ENCODE results near the gene ARHGEF4.

Gene ARHGEF4, protein sequence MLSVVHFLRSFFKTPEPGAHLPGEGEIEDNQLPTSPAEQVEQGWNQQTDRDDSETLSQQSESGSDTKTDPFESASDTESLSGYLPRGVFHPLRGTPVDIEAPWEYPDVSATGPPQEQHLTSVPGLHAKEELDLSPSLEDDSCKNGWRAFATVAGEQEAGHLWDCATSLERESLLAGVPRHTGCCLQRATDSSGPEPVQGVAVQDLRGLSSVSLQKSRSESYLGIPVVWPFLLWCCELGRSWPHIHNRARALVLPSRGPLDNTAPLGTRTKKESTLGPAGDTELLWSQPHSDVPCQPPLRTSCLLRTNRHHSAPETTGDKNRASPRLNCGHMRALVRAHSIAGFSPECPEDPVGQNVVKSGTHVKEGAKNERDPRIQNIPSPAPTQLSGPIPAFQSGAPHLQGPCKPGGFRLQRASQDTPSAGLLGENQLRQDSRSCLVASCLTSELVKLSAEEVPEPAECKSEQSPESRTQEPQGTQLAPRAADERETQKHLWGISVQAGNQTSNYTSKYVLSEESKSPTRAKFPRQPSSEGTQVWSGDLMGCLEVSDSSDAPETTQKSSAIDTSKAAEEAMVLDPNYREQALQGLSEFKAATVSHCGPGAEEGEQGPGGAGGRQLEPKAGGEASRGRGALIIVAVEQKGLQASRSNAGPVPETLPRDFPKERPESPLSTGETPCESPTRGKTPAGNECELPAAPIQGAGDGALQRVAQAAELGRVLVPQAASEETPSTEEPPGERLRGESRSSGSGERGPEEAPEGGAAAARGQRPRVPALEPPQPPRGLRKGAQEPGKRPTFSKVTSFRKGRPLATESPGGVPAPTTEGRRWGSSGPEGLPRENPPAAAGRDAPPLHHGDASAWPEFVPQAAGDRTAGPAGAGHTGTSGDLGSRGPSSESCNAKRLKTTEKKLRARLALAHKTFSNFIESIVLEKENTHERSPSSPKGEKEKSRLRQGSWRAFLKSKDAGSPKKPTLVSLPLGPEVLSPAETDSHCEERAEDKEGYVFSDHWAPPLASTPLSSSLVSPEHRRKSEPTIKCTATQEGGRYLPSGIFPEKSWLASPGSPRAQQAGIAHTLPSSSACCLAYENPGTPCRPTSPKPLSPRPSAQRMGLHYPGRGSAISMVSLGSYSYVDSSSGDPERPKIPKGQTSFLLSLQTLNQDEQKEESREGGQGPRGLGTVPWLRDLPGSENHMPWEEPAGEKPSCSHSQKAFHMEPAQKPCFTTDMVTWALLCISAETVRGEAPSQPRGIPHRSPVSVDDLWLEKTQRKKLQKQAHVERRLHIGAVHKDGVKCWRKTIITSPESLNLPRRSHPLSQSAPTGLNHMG (N-terminal part only)

DNA sequence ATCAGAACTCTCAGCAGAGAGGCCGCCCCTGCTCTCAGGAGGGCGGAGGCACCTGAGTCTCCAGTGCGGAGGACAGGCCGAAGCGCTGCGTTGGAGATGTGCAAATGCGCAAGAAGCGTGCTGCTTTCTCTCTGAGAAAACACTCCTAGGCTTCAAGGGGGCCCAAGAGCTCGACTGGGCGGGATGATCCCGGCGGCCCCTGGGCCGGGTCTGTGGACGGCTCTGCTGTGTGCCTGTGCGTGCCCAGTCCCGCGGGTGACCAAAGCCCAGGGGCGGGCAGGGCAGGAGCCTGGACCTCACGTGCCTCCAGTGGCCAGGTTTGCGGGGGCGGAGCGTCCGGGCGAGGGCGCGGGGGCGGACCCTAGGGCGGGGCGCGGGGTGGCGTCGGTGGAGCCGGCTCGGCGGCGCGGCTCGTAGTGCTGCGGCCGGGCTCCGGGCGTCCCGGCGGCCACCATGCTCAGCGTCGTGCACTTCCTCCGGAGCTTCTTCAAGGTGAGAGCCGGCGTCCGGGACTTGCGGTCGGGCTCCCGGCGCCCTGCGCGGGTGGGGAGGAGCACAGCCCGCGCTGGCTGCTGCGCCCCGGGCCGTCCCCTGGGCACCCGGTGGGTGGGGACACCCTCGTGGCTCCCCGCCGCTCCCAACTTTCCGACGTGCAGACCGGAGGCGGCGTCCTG lies at the start of gene ARHGEF4:
Gene ARHGEF4, plus strand, starts transcription at position 414 of the 674 bp plus-strand sequence. Its CDS starts 40 bp downstream, at position 454.
- no peak for DNase-seq (ENCODE audit: low read depth in 2 of 2)

DNA sequence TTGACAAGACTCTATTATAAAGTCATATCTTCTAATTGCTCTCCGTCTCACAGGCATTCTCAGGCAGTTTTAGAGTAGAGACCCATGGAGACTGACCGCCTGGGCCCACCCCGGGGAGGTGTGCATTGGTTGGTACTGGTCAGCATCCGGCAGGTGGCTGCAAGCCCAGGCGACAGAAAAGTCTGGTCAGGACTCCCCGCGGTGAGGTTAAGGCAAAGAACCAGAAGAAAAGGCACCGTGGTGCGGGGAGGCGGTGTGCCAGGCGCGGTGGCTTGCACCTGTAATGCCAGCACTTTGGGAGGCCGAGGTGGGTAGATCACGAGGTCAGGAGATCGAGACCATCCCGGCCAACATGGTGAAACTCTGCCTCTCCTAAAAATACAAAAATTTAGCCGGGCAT lies 48.9 kb upstream of the ARHGEF4 start:
- DNase-seq (ENCODE audit: low read depth in 2 of 2): no peak

DNA sequence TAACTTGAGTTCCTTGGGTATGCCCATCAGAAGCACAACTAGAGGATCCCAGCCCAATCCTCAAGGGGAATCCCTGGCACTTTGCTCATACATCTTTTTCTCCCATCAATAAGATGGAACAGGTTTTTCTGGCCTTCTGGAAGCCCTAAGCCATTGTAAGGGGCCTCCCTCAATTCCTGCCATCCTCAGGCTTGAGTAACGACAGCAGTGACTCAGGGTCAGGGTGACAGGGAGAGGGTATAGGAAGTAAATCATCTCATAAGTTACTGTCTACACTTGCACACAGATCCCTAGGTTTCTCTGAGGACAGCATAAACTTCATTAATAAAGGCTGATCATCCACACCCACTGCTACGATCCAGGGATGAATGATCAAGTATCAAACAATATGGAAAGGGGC lies 46.4 kb upstream of the ARHGEF4 start:
- no peak for DNase-seq (ENCODE audit: low read depth in 2 of 2)

DNA sequence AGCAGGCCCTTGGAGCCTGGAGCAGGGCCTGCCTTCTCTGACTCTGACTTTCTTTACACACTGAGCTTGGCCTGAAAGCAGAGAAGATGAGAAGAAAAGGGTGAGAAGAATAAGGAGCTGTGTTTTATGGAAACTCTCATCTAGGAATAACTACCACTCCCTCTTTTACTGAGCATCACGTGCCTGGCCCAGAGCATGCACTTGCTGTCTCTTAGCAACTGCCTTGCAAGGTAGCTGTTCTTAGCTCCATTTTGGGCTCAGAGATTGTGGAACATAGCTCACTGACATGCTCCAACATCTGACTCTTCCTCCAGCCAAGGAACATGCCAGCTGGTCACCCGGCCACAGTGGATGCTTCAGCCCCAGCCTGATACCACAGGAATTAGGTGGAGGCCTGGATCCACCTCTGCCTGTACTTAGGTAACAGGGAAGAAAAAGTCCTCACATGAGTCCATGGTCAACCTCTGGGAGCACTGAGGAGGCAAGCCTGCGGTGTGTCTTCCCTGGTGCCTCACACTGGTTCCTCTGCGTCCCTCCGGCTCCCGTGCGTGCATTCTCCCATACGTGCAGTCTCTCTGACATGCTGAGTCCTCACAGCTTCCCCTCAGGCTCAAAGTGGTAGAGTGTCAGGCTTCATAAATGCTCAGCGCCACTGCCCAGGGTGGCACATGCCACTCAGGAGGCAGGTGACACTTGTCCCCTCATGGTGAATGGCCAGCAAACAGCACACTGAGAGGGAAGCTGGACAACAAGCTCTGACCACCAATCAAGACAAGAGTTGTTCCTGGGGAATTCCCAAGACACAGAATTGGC lies 45.7 kb upstream of the ARHGEF4 start:
- no peak for DNase-seq (ENCODE audit: low read depth in 2 of 2)

DNA sequence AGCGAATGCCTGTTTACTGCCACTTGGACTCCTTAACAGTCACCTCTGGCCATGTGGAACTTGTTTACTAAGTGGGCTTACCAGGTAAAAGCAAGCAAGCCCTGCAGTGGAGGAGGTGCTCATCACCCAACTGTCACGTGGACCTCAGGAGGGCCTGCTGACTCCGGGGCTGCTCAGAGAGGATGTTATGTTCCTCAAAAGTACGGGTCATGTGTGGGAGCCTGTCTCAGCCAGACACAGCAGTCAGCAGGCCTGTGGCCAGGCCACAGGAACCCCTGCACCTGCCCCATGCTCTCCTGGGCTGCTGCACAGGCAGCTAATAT lies 45.1 kb upstream of the ARHGEF4 start:
- no peak for DNase-seq (ENCODE audit: low read depth in 2 of 2)

DNA sequence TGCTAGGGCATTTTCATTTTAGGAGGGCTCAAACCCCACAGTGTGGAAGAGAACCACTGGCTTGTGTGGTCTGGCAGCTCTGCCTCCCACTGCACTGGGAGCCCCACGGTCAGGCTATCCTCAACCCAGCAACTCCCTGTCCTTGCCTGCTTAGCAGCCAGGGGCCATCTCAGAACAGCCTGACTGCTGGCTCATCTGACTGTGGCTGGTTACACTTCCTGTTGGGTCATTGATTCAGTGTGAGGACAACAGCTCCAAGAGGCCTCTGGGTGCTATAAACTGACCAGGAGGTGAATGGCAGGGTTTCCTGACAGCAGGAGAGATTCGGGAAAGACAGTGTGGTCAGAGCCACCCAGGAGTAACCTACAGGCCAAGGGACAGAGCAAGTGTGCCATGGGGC lies 41.3 kb upstream of the ARHGEF4 start:
- no peak for DNase-seq (ENCODE audit: low read depth in 2 of 2)

DNA sequence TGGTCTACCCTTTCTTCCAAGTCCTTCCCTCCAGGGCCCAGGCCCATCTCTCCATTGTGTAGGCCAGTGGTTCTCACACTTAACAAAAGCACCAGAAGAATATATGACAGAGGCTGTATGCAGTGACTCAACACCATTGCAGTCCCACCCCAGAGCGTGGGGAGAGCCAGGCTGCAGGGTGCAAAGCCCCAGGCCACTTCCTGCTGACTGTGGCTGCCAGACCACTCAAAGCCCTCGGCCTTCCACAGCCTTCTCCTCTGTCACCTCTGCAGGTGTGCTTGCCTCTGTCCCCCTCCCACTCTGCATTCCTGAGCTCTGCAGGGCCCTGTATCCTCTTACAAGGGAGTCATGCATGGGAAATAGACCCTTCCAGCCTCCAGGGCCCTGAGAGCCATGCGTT lies 40.4 kb upstream of the ARHGEF4 start:
- no peak for DNase-seq (ENCODE audit: low read depth in 2 of 2)

DNA sequence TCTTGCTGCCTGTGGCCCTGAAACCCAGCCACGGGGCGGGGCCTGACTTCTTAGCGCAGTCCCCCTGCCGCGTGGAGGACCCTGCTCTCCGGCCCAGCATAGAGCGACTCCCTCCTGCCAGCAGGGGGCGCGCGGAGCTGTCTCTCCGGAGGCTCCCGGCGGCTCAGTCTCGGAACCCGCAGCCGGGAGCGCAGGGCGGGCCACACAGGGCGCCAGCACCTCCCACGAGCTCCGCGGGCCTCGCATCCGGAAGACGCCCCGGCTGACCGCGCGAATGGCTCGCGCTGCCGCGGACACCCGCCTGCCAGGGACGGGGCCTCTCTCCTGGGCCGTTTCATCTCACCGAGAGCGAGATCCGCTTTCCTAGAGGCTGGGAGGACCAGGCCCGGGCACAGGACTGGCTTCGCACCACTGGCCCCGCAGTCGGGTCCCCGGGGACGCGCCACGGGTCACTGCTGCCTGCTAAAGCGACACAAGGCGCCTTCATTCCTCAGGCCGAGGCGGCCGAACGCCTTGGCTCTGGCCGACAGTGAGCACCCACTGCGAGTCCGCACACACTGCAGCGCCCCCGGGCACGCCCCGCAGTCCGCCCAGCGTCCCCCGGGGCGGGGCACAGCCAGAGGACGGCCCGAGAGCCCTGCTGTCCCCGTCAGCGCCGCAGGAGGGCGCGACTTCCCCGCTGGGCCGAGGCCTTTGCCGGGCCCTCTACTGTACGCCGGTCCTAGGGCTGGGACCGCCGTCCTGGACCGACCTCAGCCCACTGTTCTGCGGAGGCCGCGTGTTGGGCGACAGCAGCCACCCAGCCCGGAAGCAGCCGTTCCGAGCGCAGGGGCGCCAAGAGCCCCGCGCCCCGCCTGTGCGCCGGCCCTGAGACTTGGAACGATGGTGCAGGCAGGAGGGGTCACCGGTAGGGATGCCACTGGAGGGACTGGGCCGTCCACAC lies 39.0 kb upstream of the ARHGEF4 start:
- peak; percentile 92 to 95 for DNase-seq (ENCODE audit: low read depth in 2 of 2)

DNA sequence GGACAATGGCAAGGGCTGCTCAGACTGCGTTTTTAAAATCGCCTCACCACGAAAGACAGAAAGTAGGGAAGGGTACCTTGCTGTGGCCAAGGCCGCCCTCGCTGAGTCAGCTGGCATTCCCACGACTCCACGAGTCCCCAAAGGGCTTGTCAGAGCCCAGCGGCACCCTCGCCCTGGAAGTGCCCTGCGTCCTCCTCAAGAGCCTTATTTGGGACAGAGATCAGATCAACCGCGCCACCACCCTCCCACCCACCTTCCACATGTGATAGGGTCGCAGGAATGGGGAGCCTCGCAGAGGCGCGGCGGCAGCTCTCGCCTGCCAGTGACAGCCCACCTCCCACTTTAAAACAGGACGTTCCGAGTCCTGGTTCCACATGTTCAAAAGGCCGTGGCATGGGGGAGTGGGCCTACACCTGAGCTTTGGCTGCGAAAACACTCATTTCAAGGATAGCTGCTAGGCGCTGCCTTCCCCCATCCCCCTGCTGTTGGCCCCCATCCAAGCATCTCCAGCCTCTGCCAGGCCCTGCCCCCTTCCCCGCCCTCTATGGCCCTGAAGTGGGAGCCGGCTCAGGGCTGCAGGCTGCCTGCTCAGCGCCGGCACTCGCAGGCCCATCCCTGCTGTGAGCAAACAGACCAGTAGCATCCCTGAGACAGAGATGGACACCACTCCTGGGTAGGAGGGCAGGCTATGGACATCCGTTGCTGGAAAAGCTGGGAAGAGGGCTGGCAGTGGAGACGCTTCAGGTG lies 38.1 kb upstream of the ARHGEF4 start:
- no peak for DNase-seq (ENCODE audit: low read depth in 2 of 2)

DNA sequence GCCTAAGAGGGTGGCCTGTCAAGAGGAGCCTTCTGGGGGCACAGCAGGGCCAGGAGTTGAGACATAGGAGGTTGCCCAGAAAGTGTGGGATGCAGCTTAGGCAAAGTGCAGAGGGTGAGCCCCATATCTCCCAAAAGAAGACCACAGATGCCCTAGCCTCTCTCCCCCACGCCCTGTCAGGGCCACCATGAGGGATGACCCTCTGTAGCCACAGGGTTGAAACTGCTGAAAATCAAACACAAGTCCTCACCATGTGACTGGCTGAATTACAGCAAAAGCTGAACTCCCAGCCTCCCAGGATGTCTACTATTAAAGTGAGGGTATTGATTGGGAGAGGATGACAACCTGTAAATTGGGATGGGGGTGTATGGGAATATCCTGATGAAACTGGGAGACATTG lies 37.4 kb upstream of the ARHGEF4 start:
- DNase-seq (ENCODE audit: low read depth in 2 of 2): no peak

DNA sequence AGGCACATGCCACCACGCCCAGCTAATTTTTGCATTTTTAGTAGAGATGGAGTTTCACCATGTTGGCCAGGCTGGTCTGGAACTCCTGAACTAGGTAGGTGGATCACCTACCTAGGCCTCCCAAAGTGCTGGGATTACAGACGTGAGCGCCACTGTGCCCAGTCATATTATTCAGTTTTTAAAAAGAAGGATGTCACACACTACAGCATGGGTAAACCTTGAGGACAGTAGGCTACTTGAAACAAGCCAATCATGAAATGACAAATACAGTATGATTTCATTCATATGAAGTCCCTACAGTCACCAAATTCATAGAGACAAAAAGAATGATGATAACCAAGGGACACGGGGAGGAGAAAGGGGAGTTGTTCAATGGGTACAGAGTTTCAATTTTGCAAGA lies 31.1 kb upstream of the ARHGEF4 start:
- no peak for DNase-seq (ENCODE audit: low read depth in 2 of 2)

DNA sequence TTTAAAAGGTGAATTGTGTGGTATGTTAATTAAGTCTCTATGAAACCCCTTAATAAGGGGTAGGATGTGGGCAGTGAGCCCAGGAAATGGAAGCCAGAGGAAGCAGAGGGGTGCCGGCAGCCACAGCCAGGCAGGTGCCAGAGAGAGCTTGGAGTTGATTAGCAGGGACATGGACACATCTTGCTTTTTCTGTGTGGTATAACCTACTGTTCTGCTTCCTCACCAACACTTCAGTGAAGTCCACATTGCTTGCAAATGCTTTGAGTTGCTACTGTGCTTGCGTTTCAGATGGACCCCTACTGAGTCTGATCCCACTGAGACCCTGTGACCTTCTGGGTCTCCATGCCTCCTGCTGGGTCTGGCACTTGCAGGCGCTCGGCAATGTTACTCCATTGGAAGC lies 30.3 kb upstream of the ARHGEF4 start:
- DNase-seq (ENCODE audit: low read depth in 2 of 2): no peak

DNA sequence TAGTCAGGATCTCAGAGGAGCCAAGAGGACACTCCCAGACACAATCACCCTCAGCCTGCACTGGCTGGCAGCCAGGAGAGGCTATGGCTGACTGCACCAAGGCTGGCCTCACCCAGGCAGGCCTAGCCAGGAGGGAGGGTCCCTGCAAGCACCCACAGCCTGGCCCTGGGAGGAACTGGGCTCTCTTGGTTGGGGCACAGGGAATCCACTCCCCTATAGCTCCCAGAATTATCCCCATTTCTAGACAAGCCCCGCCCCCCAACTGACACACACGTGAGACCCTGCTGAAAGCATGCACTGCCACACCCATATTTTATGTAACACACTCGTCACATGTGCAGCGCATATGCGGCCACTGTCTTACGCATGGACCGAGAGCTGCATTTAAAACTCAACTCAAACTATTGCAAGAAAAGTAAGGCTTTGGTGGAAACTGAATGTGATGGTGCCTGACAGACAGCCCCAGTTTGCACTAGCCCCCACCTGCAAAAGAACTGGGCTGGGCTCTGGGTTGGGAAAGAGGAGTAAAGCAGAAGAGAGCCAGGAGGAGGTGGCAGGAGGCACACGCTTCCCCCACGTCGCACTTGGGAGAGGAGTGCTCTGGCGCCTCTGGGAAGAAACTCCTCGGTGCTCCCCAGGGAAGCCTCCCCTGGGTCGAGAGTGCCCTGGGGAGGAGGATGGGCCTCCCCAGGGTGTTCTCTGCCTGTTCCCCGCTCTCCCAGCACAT lies 28.9 kb upstream of the ARHGEF4 start:
- no peak for DNase-seq (ENCODE audit: low read depth in 2 of 2)

DNA sequence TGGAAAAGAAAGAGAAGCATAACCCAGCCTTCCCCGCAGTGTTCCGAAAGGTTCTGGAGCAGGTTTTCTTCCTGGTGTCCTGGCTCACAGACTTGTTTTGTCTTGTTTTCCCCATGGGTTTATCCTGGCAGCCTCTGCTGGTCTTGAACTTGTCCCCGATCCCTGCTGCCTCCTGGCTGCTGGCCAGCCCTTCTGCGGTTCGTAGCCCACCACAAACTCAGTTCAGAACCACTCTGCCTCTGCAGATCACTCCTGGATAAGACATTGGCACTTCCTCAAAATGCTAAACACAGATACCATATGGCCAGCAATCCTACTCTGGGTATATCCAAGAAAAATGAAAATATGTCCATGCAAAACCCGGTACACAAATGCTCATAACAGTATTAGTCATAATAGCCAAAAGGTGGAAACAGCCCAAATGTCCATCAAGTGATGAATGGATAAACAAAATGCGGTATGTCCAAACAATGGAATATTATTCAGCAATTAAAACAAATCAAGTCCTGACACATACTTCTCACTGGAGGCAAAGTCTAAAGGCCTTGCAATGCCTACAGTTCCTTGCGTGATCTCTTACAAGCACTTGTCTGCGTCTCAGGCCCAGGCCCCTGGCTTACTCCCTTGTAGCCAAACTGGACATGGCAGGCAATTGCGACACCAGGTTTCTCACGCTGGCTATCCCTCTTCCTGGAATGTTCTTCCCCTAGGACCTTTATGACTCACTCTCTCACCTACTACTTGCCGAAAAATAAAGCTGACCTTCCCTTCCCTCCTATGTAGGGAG lies 28.0 kb upstream of the ARHGEF4 start:
- no peak for DNase-seq (ENCODE audit: low read depth in 2 of 2)

DNA sequence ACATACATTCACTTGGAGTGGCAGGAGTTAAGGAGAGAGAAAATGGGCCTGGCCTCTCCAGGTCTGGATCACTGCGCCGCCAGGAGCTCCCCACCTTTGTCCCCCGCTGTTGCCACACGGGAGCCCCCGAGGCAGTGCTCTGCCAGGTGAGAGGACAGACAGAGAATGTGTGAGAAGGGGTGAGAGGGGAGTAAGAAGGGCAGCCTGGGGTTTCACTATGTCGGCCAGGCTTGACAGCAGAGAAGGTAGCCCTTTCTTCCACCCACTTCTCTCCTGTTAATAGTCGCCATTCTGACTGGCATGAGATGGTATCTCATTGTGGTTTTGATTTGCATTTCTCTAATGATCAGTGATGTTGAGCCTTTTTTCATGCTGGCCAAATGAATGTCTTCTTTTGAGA lies 26.2 kb upstream of the ARHGEF4 start:
- DNase-seq (ENCODE audit: low read depth in 2 of 2): no peak

DNA sequence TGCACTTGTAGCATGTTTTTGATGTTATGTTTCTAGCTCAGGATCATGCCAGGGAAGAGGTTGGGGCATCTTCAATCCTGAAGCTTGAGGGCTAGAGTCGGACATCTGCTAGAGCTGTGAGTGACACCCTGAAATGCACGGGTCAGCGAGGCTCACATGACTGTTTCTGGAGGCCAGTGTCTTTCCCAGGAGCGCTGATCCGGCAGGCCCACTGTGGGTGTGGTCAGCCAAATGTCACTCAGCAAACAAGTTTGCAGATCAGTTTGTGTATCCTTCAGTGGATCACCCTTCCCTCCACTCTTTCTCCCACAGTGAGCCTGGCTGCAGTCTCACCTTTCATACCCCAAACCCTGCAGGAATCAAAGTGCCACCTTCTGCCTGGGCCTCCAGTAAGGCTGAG lies 23.0 kb upstream of the ARHGEF4 start:
- DNase-seq (ENCODE audit: low read depth in 2 of 2): no peak

DNA sequence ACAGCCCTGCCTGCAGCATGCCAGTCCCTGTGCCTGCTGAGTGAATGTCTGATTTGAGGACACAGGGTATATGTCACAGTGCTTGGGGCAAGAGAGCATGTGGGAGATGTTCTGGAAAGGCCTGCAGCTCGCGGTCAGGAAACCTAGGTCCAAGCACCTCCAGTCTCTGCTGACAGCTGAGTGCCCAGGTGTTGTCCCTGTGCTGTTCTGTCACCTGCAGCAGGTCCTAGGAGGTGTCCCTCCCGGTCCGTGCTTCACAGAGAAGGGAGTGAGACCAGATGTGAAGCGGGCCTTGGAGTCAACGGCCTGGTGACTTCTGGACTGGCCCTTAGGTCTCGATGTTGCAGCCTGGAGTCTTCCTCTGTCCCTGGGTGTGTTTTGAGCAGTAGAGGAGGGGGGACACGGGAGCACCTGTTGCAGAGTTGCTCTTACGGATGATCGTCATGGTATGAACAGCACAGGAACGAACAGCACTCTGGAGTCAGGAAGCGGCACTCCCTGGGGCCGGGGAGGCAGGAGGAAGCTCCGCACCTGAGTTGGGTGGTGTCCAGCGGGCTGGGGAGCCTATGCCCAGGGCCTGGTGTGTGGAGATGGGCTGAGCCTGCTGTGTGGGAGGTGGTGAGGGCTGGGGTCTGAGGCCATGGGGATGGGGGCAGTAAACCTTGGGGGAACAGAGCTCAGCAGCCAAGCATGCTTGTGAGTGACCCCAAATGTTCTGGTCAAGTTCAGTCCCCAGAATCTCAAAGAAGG lies 21.6 kb upstream of the ARHGEF4 start:
- DNase-seq (ENCODE audit: low read depth in 2 of 2): no peak

Data from activated CD4-positive, alpha-beta T cell treated with anti-CD3 and anti-CD28 coated beads for 24 hours (primary cell).